ENCODE data around the gene GFI1.
"Not testable (repeated sequence)": the region's sequence is repeated elsewhere in the genome, so short reads cannot be mapped to it uniquely, and the experiment has no call there.

DNA sequence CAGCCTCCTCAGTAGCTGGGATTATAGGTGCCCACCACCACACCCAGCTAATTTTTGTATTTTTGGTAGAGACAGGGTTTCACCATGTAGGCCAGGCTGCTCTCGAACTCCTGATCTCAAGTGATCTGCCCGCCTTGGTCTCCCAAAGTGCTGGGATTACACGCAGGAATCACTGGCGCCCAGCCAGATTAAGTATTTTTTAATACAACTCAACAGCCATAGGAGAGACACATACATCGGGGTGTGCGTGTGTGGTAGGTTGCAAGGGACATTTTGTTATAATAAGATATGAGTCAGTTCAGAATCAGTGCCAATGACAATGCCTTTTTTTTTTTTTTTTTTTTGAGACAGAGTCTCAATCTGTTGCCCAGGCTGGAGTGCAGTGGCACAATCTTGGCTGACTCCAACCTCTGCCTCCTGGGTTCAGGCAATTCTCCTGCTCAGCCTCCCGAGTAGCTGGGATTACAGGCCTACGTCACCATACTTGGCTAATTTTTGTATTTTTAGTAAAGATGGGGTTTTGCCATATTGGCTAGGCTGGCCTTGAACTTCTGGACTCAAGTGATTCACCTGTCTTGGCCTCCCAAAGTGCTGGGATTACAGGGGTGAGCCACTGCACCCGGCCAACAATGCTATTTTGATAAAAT, 38.3 kb upstream of the GFI1 start:
- TF ChIP-seq CTCF (IDR thresholded peaks at IDR 0.05 in 8 of 11, conservative IDR thresholded peaks at IDR 0.05 in 3 of 11); POLR2A (IDR thresholded peaks at IDR 0.05); POLR2AphosphoS5 (IDR thresholded peaks at IDR 0.05): not testable (repeated sequence)
